Liver (tissue), 9 donors: ENCODE measurements around the gene CASZ1. TPM values are rescaled to one million over a fixed set of nuclear protein-coding genes. Genes with fewer than 3 reads are reported as not detected.

Experiments
- DNase-seq: peaks from one replicate; pipeline ENCODE4 v3.0.0-alpha.2; 2017; ENCODE audit warnings: low spot score
- H3K27ac ChIP-seq, 2 donors: one replicate each; pipeline ENCODE4 v1.7.0; 2013; ENCODE audit warnings: inconsistent platforms in 2 of 2, low read length in 2 of 2, control low read depth in 1 of 2, low read depth in 1 of 2, mild to moderate bottlenecking in 1 of 2
- H3K27me3 ChIP-seq, 4 donors: one replicate each; pipeline versions ENCODE4 v1.6.1 to v1.7.0; 2013; ENCODE audit warnings: low read length in 3 of 4, inconsistent platforms in 1 of 4, mild to moderate bottlenecking in 1 of 4, moderate library complexity in 1 of 4; ENCODE audit not compliant: control insufficient read depth in 4 of 4, insufficient read depth in 4 of 4
- H3K36me3 ChIP-seq, 4 donors: one replicate each; pipeline versions ENCODE4 v1.6.1 to v1.7.0; 2013; ENCODE audit warnings: low read length in 3 of 4, mild to moderate bottlenecking in 3 of 4, low read depth in 1 of 4, moderate library complexity in 1 of 4; ENCODE audit not compliant: control insufficient read depth in 4 of 4, insufficient read depth in 3 of 4
- H3K4me1 ChIP-seq, 4 donors: one replicate each; pipeline versions ENCODE4 v1.6.1 to v1.7.0; 2013; ENCODE audit warnings: low read length in 3 of 4, mild to moderate bottlenecking in 3 of 4, moderate library complexity in 1 of 4; ENCODE audit not compliant: control insufficient read depth in 4 of 4, insufficient read depth in 4 of 4
- H3K4me3 ChIP-seq, 3 donors: one replicate each; pipeline versions ENCODE4 v1.6.1 to v1.7.0; 2013; ENCODE audit warnings: low read length in 3 of 3, control low read depth in 1 of 3, low read depth in 1 of 3, mild to moderate bottlenecking in 1 of 3
- H3K9ac ChIP-seq, 2 donors: one replicate each; pipeline ENCODE4 v1.7.0; 2013; ENCODE audit warnings: low read length in 2 of 2, mild to moderate bottlenecking in 2 of 2, moderate library complexity in 2 of 2, control low read depth in 1 of 2, low read depth in 1 of 2
- H3K9me3 ChIP-seq, 4 donors: one replicate each; pipeline versions ENCODE4 v1.6.1 to v1.7.0; 2013; ENCODE audit warnings: low read length in 3 of 4; ENCODE audit not compliant: control insufficient read depth in 4 of 4
- EGR1 ChIP-seq, 2 donors: IDR thresholded peaks; 2 replicates each; pipeline ENCODE4 v1.6.1; 2016 to 2018; ENCODE audit warnings: antibody characterized with exemption in 2 of 2, low read depth in 2 of 2
- FOXA1 ChIP-seq: IDR thresholded peaks from 2 replicates; pipeline ENCODE4 v1.6.1; 2016; ENCODE audit warnings: antibody characterized with exemption
- FOXA2 ChIP-seq: IDR thresholded peaks from 2 replicates; pipeline ENCODE4 v1.6.1; 2016; ENCODE audit warnings: antibody characterized with exemption
- HNF4A ChIP-seq, 2 donors: conservative IDR thresholded peaks; 2 replicates each; pipeline ENCODE4 v1.6.1; 2016; ENCODE audit warnings: antibody characterized with exemption in 2 of 2, mild to moderate bottlenecking in 2 of 2
- HNF4G ChIP-seq: IDR thresholded peaks from 2 replicates; pipeline ENCODE4 v1.6.1; 2016; ENCODE audit warnings: antibody characterized with exemption
- NR2F2 ChIP-seq: IDR thresholded peaks from 2 replicates; pipeline ENCODE4 v1.6.1; 2016; ENCODE audit warnings: antibody characterized with exemption
- RAD21 ChIP-seq, 2 donors: IDR thresholded peaks; 2 replicates each; pipeline ENCODE4 v1.6.1; 2016; ENCODE audit warnings: antibody characterized with exemption in 2 of 2, mild to moderate bottlenecking in 2 of 2
- RXRA ChIP-seq, 2 donors: IDR thresholded peaks; 2 replicates each; pipeline ENCODE4 v1.6.1; 2017 to 2018; ENCODE audit warnings: antibody characterized with exemption in 2 of 2, mild to moderate bottlenecking in 1 of 2
- SP1 ChIP-seq: IDR thresholded peaks from 2 replicates; pipeline ENCODE4 v1.6.1; 2018; ENCODE audit warnings: antibody characterized with exemption, mild to moderate bottlenecking
- WGBS: extraction: QIAGEN DNeasy Blood & Tissue Kit; methylation state at CpG from one replicate; pipeline ENCODE4 v1.1.7; 2013; 5-methylcytosine and 5-hydroxymethylcytosine counted together
- polyA plus RNA-seq, 2 donors: library from polyadenylated mRNA; stranded (reverse) in 1 of 2; unstranded in 1 of 2; fragments of 200-250 nt in 1 of 2; fragments of >200 nt in 1 of 2; fragmentation: Nextera tagmentation in 1 of 2; extraction: Ambion mirVana in 1 of 2; gene quantifications; one replicate each; pipeline versions ENCODE4 v1.2.1 to v1.2.3, GENCODE V29; 2013 to 2015
- total RNA-seq, 2 donors: library from RNA; depleted of rRNA; stranded (reverse); fragments of >200 nt; gene quantifications; one replicate each; pipeline ENCODE4 v1.2.3, GENCODE V29; 2014
- TF ChIP-seq, protein P1 (sequence below): fragments of 150-350 bp; IDR thresholded peaks from 2 replicates; pipeline ENCODE4 v1.5.1; 2017; ENCODE audit warnings: improper control_type of control experiment, low read depth, low read length; ENCODE audit not compliant: missing input control
- TF ChIP-seq, protein P2 (sequence below): IDR thresholded peaks from 2 replicates; pipeline ENCODE4 v1.6.1; 2016; ENCODE audit warnings: antibody characterized with exemption
- TF ChIP-seq, protein P3 (sequence below): IDR thresholded peaks from 2 replicates; pipeline ENCODE4 v1.6.1; 2016; ENCODE audit warnings: antibody characterized with exemption
- donor health status: healthy.
- donor health status: healthy.
- donor health status: healthy.
- donor health status: healthy.
- donor health status: healthy.

Gene CASZ1
- total and polyA plus RNA-seq, 4 donors = 1.0 to 3.5 (median 1.9) TPM

DNA sequence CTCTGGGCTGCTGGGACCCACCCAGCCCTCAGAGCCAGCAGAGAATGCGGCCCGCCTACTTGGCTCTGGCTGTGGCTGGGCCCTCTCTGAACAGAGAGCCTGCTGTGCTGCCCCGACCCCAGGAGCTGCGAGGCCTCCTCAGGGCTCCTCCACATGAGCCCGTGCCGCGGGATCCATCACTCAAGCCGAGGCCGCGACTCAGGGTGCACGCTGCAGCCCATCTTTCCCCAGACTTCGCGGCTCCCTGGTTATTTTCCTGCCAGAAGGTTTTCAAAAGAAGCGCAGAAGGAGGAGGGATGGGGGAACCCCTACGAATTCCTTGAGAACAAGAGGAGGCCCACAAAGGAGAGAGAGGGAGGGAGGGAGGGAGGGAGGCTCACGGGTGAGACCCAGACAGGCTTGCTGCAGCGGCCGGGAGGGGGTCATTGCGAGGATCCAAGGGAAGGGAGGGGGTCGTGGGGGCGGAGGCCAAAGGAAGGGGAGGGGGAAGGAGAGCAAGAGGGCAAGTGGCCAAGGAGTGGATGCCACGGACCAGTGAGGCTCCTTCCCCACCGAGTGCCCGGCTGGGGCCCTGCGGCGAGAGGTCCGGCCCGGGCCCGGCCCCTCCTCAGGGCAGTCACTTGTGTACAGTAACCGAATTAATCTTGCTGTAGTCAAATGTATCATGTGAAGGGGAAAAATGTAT is 146.8 kb downstream of the CASZ1 start:
- H3K36me3 ChIP-seq = peaks cover 0 to 16% (median 0%) of the 10 kb centered on the region in 4 donors
- no peak overlapping the region for H3K27ac ChIP-seq
- DNase-seq = no peak

DNA sequence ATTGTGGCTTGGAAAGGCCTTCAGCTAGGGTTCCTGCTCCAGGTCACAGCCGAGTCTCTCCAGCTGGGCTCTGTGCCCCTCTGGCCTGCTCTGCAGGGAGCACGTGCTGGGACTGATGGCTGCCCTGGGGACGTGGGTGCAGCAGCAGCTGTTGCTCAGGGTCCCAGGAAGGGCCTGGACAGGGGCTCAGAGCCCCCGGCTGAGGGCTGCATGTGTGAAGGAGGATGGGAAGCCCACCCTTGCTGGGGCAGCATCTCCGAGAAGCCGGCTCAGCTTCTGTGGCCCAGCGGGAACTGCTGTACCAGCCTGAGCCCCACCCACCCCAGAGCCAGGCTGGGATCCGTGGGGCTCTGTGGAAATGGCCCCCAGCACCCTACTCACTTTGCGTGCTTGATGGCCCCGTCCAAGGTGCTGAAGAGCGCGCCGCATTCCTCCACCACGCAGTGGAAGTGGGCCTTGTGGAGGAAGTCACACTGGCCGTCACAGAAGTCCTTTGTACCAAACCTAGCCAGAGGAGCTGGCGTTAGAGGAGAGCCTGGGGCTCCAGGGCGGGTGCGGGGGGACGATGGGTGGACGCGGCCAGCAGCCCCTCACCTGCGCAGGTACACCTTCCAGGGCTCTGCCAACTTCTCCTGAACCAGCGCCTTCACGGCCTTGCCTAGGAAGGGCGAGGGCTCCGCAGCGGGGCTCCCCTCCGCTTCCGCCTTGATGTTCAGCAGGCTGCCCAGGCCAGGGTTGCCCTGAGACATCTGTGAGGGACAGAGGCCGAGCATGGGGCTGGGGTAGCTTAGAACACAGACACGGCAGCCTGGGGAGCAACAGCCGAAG is 147.5 kb downstream of the CASZ1 start:
- H3K36me3 ChIP-seq = peaks cover 0 to 20% (median 0%) of the 10 kb centered on the region in 4 donors
- 93% methylated on average over 32 of the region's 32 CpGs for WGBS
- no peak overlapping the region for H3K27ac ChIP-seq
- no peak for DNase-seq
- no peaks in the 10 kb centered on the region for H3K9me3 ChIP-seq
- TF ChIP-seq HNF4A (conservative IDR thresholded peaks at IDR 0.05) (no peak), SP1 (no peak)
- TF ChIP-seq, protein P1, sequence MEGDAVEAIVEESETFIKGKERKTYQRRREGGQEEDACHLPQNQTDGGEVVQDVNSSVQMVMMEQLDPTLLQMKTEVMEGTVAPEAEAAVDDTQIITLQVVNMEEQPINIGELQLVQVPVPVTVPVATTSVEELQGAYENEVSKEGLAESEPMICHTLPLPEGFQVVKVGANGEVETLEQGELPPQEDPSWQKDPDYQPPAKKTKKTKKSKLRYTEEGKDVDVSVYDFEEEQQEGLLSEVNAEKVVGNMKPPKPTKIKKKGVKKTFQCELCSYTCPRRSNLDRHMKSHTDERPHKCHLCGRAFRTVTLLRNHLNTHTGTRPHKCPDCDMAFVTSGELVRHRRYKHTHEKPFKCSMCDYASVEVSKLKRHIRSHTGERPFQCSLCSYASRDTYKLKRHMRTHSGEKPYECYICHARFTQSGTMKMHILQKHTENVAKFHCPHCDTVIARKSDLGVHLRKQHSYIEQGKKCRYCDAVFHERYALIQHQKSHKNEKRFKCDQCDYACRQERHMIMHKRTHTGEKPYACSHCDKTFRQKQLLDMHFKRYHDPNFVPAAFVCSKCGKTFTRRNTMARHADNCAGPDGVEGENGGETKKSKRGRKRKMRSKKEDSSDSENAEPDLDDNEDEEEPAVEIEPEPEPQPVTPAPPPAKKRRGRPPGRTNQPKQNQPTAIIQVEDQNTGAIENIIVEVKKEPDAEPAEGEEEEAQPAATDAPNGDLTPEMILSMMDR = no peak
- H3K4me3 ChIP-seq = no peak overlapping the region
- no peaks in the 10 kb centered on the region for H3K27me3 ChIP-seq
- no peak overlapping the region for H3K9ac ChIP-seq
- H3K4me1 ChIP-seq = peaks cover 0 to 5% (median 0%) of the 10 kb centered on the region in 4 donors

More for the DNA sequence above, 146.8 kb downstream of the CASZ1 start:
- TF ChIP-seq, protein P2, sequence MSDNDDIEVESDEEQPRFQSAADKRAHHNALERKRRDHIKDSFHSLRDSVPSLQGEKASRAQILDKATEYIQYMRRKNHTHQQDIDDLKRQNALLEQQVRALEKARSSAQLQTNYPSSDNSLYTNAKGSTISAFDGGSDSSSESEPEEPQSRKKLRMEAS = no peak
- TF ChIP-seq FOXA2 = no peak
- TF ChIP-seq, protein P1 = no peak
- Histone ChIP-seq H3K9me3 (no peaks in the 10 kb centered on the region), H3K27me3 (no peaks in the 10 kb centered on the region), H3K4me3 (no peak overlapping the region), H3K4me1 (peaks cover 0 to 5% (median 0%) of the 10 kb centered on the region in 4 donors), H3K9ac (no peak overlapping the region)
- WGBS = 91% methylated on average over 30 of the region's 30 CpGs

DNA sequence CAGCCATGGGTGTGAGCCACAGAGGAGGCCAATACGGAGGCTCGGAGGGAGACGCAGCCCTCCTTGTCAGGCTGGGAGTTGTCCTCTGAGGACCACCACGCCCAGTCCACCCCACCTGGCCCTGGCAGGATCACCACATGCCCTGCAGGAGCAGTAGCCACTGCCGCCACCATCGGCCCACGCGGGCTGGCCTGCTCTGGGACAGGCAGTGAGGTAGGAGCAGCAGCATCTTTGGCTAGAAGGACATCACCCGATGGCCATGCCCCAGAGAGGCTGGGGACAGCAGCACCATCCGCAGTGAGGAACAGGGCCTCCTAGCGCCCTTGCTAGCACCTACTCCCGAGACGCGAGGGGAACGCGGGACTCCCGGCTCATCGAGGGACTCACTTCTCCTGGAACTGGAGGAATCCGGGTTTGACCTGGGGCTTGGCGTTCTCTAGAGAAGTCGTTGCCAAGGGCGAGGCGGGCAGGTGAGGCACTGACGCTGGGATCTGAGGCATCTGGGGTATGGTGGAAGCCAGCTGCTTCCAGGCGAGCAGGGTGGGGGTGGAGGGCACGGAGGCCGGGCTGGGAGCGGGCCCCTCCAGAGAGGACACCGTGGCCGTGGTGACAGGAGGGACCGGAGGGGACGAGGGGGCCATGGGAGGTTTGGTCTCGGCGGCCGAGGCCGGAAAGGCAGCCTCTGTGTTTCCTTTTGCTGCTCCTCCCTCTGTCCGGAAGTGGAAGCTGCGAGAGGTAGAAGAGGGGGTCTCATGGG is 148.9 kb downstream of the CASZ1 start:
- Histone ChIP-seq H3K4me3 (no peak overlapping the region), H3K27ac (no peak overlapping the region), H3K9me3 (no peaks in the 10 kb centered on the region), H3K36me3 (peaks cover 0 to 13% (median under 1%) of the 10 kb centered on the region in 4 donors), H3K27me3 (no peaks in the 10 kb centered on the region), H3K9ac (no peak overlapping the region), H3K4me1 (peaks cover 0 to under 1% (median 0%) of the 10 kb centered on the region in 4 donors)
- 95% methylated on average over 38 of the region's 38 CpGs for WGBS
- TF ChIP-seq, protein P3, sequence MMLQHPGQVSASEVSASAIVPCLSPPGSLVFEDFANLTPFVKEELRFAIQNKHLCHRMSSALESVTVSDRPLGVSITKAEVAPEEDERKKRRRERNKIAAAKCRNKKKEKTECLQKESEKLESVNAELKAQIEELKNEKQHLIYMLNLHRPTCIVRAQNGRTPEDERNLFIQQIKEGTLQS = no peak
- TF ChIP-seq NR2F2 = no peak
- TF ChIP-seq HNF4G = no peak
- no peak for TF ChIP-seq FOXA1
- no peak for TF ChIP-seq RXRA (IDR thresholded peaks at IDR 0.05)
- no peak for TF ChIP-seq FOXA2
- TF ChIP-seq, protein P2 = no peak
- no peak for TF ChIP-seq RAD21 (IDR thresholded peaks at IDR 0.05)
- no peak for TF ChIP-seq EGR1 (IDR thresholded peaks at IDR 0.05; ENCODE audit: low read depth in 2 of 2)
- no peak for TF ChIP-seq HNF4A (conservative IDR thresholded peaks at IDR 0.05)
- no peak for DNase-seq
